GM23338 (cell line): ENCODE data around the gene C12orf42. TPM values are rescaled to one million over a fixed set of nuclear protein-coding genes. Genes with fewer than 3 reads are reported as not detected.

Experiments
- ATAC-seq: fragments of 200-7000 bp; cut with Tn5 transposase; 3 replicates; pipeline ENCODE4 v1.9.1; 2020
- DNase-seq: peaks from one replicate; pipeline ENCODE4 v3.0.0-alpha.2; 2015; ENCODE audit warnings: low spot score
- H2AFZ ChIP-seq: fragments of 200-600 bp; sonication (generic); 2 replicates; pipeline ENCODE4 v1.8.0; 2016; ENCODE audit warnings: antibody characterized with exemption, mild to moderate bottlenecking, moderate library complexity
- H3F3A ChIP-seq: fragments of 200-600 bp; sonication (generic); replicated peaks from 2 replicates; pipeline ENCODE4 v1.8.0; 2017; ENCODE audit warnings: antibody characterized with exemption, mixed run types, low read depth
- H3K27ac ChIP-seq: fragments of 200-600 bp; sonication (generic); 2 replicates; pipeline ENCODE4 v1.6.1; 2016; ENCODE audit warnings: low read depth
- H3K27me3 ChIP-seq: fragments of 200-600 bp; sonication (generic); 2 replicates; pipeline ENCODE4 v1.8.0; 2016; ENCODE audit warnings: mild to moderate bottlenecking, mixed run types, moderate library complexity; ENCODE audit not compliant: insufficient read depth
- H3K36me3 ChIP-seq: fragments of 200-600 bp; sonication (generic); 2 replicates; pipeline ENCODE4 v1.8.0; 2016; ENCODE audit warnings: mild to moderate bottlenecking; ENCODE audit not compliant: insufficient read depth
- H3K4me1 ChIP-seq: fragments of 200-600 bp; sonication (generic); 2 replicates; pipeline ENCODE4 v1.8.0; 2016; ENCODE audit warnings: mild to moderate bottlenecking, moderate library complexity; ENCODE audit not compliant: insufficient read depth
- H3K4me2 ChIP-seq: fragments of 200-600 bp; sonication (generic); 2 replicates; pipeline ENCODE4 v1.7.1; 2017; ENCODE audit warnings: mixed run types
- H3K4me3 ChIP-seq: fragments of 200-600 bp; sonication (generic); 2 replicates; pipeline ENCODE4 v1.6.1; 2016; ENCODE audit warnings: mixed run types
- H3K79me2 ChIP-seq: fragments of 200-600 bp; sonication (generic); replicated peaks from 2 replicates; pipeline ENCODE4 v1.8.0; 2017; ENCODE audit warnings: mild to moderate bottlenecking; ENCODE audit not compliant: insufficient read depth
- H3K9me2 ChIP-seq: fragments of 200-600 bp; sonication (generic); 2 replicates; pipeline ENCODE4 v1.8.0; 2017; ENCODE audit not compliant: insufficient read depth
- H4K20me1 ChIP-seq: fragments of 200-600 bp; sonication (generic); replicated peaks from 2 replicates; pipeline ENCODE4 v1.8.0; 2017; ENCODE audit warnings: mild to moderate bottlenecking; ENCODE audit not compliant: insufficient read depth
- H3K27ac Mint-ChIP-seq: 2 replicates; pipeline ENCODE4 v1.8.0; 2020; ENCODE audit warnings: inconsistent platforms, mild to moderate bottlenecking, moderate library complexity, mixed read lengths
- H3K27me3 Mint-ChIP-seq: 3 replicates; pipeline ENCODE4 v1.8.0; 2022; ENCODE audit warnings: low read depth, mild to moderate bottlenecking, moderate library complexity, mixed read lengths, inconsistent platforms; ENCODE audit not compliant: insufficient read depth, poor library complexity
- H3K36me3 Mint-ChIP-seq: 3 replicates; pipeline ENCODE4 v1.8.0; 2021; ENCODE audit warnings: low read depth, mild to moderate bottlenecking, inconsistent platforms, moderate library complexity, mixed read lengths
- H3K4me1 Mint-ChIP-seq: 3 replicates; pipeline ENCODE4 v1.8.0; 2020; ENCODE audit warnings: mild to moderate bottlenecking, inconsistent platforms, mixed read lengths
- H3K4me3 Mint-ChIP-seq: 3 replicates; pipeline ENCODE4 v1.8.0; 2021; ENCODE audit warnings: moderate library complexity, mild to moderate bottlenecking, inconsistent platforms, mixed read lengths
- H3K9me3 Mint-ChIP-seq: 3 replicates; pipeline ENCODE4 v1.8.0; 2020; ENCODE audit warnings: moderate library complexity, mild to moderate bottlenecking, inconsistent platforms, mixed read lengths
- CREB1 ChIP-seq: fragments of 250-450 bp; sonication (Bioruptor Pico); IDR thresholded peaks from 2 replicates; pipeline ENCODE4 v1.5.0; 2020; ENCODE audit warnings: low read depth, mild to moderate bottlenecking, moderate library complexity
- CTCF ChIP-seq, 2 experiments: fragments of 200-600 bp in 1 of 2; sonication (generic) in 1 of 2; conservative IDR thresholded peaks; 2 replicates each; pipeline versions ENCODE4 v1.5.1 to v1.6.1; 2016 to 2017; ENCODE audit warnings: antibody characterized with exemption in 2 of 2, low read depth in 2 of 2, mild to moderate bottlenecking in 2 of 2, moderate library complexity in 1 of 2
- ETS1 ChIP-seq: IDR thresholded peaks from 2 replicates; pipeline ENCODE4 v1.6.1; 2016; ENCODE audit warnings: antibody characterized with exemption
- EZH2phosphoT487 ChIP-seq: fragments of 200-600 bp; sonication (generic); IDR thresholded peaks from one replicate; pipeline ENCODE4 v1.8.1; 2018; ENCODE audit warnings: antibody characterized with exemption; ENCODE audit not compliant: unreplicated experiment
- JUNB ChIP-seq: IDR thresholded peaks from one replicate; pipeline ENCODE4 v1.6.1; 2016; ENCODE audit warnings: antibody characterized with exemption; ENCODE audit not compliant: unreplicated experiment
- NANOG ChIP-seq: IDR thresholded peaks from 2 replicates; pipeline ENCODE4 v1.6.1; 2016; ENCODE audit warnings: antibody characterized with exemption, borderline replicate concordance
- POLR2AphosphoS5 ChIP-seq: IDR thresholded peaks from 2 replicates; pipeline ENCODE4 v1.6.1; 2016; ENCODE audit warnings: antibody characterized with exemption, low read depth
- STAT1 ChIP-seq: IDR thresholded peaks from one replicate; pipeline ENCODE4 v1.6.1; 2016; ENCODE audit warnings: antibody characterized with exemption; ENCODE audit not compliant: unreplicated experiment
- ZNF114 ChIP-seq: fragments of 250-450 bp; sonication (Bioruptor Pico); IDR thresholded peaks from 2 replicates; pipeline ENCODE4 v1.5.0; 2020; ENCODE audit warnings: mild to moderate bottlenecking, moderate library complexity
- ZNF331 ChIP-seq: fragments of 250-450 bp; sonication (Bioruptor Pico); IDR thresholded peaks from 2 replicates; pipeline ENCODE4 v1.5.0; 2020; ENCODE audit warnings: low read depth, mild to moderate bottlenecking, moderate library complexity
- ZNF462 ChIP-seq: fragments of 250-450 bp; sonication (Bioruptor Pico); IDR thresholded peaks from 2 replicates; pipeline ENCODE4 v1.5.0; 2020; ENCODE audit warnings: mild to moderate bottlenecking, moderate library complexity
- polyA plus RNA-seq: library from polyadenylated mRNA; unstranded; fragments of >200 nt; fragmentation: Nextera tagmentation; extraction: Ambion mirVana; gene quantifications from 2 replicates; pipeline ENCODE4 v1.2.1, GENCODE V29; 2016
- total RNA-seq: library from RNA; depleted of rRNA; stranded (reverse); fragments of >200 nt; shearing (Covaris generic); gene quantifications from 2 replicates; pipeline ENCODE4 v1.2.3, GENCODE V29; 2014
- TF ChIP-seq, protein P1 (sequence below): IDR thresholded peaks from one replicate; pipeline ENCODE4 v1.6.1; 2018; ENCODE audit warnings: antibody characterized with exemption; ENCODE audit not compliant: unreplicated experiment

C12orf42 gene
- total and polyA plus RNA-seq, 2 experiments from 2014 or later, result 0.45 TPM; not detected in 1

- H3K27ac ChIP-seq, result no peak overlapping the region
- no peaks in the 10 kb centered on the region for H3K36me3 ChIP-seq
- no peaks in the 10 kb centered on the region for H3K4me1 ChIP-seq
- H3K27me3 ChIP-seq, result no peaks in the 10 kb centered on the region
- no peaks in the 10 kb centered on the region for H3K36me3 Mint-ChIP-seq
- no peak overlapping the region for H2AFZ ChIP-seq
- H3K4me1 Mint-ChIP-seq, result no peaks in the 10 kb centered on the region
- no peak overlapping the region for H3K4me3 ChIP-seq
- no peaks in the 10 kb centered on the region; the same call in 1 of the 2 replicates for H4K20me1 ChIP-seq
- no peaks in the 10 kb centered on the region for H3K9me2 ChIP-seq
- peaks cover 8% of the 10 kb centered on the region for H3K27me3 Mint-ChIP-seq
- H3F3A ChIP-seq, result no peaks in the 10 kb centered on the region
- no peak overlapping the region for H3K27ac Mint-ChIP-seq
- no peak overlapping the region for H3K4me3 Mint-ChIP-seq
- DNase-seq (no peak), ATAC-seq (no peak)
- H3K4me2 ChIP-seq, result no peak overlapping the region
- H3K9me3 Mint-ChIP-seq, result no peaks in the 10 kb centered on the region
- no peak for TF ChIP-seq ZNF114 (CRISPR knock-in tag)
- TF ChIP-seq CTCF (conservative IDR thresholded peaks at IDR 0.05; ENCODE audit: low read depth in 2 of 2), result no peak
- TF ChIP-seq STAT1, result no peak
- TF ChIP-seq ZNF462 (CRISPR knock-in tag), result no peak
- TF ChIP-seq, protein P1, sequence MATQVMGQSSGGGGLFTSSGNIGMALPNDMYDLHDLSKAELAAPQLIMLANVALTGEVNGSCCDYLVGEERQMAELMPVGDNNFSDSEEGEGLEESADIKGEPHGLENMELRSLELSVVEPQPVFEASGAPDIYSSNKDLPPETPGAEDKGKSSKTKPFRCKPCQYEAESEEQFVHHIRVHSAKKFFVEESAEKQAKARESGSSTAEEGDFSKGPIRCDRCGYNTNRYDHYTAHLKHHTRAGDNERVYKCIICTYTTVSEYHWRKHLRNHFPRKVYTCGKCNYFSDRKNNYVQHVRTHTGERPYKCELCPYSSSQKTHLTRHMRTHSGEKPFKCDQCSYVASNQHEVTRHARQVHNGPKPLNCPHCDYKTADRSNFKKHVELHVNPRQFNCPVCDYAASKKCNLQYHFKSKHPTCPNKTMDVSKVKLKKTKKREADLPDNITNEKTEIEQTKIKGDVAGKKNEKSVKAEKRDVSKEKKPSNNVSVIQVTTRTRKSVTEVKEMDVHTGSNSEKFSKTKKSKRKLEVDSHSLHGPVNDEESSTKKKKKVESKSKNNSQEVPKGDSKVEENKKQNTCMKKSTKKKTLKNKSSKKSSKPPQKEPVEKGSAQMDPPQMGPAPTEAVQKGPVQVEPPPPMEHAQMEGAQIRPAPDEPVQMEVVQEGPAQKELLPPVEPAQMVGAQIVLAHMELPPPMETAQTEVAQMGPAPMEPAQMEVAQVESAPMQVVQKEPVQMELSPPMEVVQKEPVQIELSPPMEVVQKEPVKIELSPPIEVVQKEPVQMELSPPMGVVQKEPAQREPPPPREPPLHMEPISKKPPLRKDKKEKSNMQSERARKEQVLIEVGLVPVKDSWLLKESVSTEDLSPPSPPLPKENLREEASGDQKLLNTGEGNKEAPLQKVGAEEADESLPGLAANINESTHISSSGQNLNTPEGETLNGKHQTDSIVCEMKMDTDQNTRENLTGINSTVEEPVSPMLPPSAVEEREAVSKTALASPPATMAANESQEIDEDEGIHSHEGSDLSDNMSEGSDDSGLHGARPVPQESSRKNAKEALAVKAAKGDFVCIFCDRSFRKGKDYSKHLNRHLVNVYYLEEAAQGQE, result no peak
- TF ChIP-seq JUNB, result no peak
- no peak for TF ChIP-seq POLR2AphosphoS5
- no peak for TF ChIP-seq ZNF331 (CRISPR knock-in tag)
- TF ChIP-seq EZH2phosphoT487, result no peak
- no peak for TF ChIP-seq NANOG
- no peak for TF ChIP-seq ETS1
- TF ChIP-seq CREB1 (CRISPR knock-in tag), result no peak
- H3K79me2 ChIP-seq, result no peaks in the 10 kb centered on the region
Measured at GRCh38 chr12:103382736-103383346, 112.9 kb downstream of the C12orf42 start.
